ENCODE results near the gene YJEFN3. TPM values are rescaled to one million over a fixed set of nuclear protein-coding genes. Genes with fewer than 3 reads are reported as not detected.
A peak's percentile ranks its signal among the peaks of the same experiment; 100 is the strongest.

The YJEFN3 gene
- total RNA-seq, 1 donor from 2014 or later: 0.79 TPM

DNA sequence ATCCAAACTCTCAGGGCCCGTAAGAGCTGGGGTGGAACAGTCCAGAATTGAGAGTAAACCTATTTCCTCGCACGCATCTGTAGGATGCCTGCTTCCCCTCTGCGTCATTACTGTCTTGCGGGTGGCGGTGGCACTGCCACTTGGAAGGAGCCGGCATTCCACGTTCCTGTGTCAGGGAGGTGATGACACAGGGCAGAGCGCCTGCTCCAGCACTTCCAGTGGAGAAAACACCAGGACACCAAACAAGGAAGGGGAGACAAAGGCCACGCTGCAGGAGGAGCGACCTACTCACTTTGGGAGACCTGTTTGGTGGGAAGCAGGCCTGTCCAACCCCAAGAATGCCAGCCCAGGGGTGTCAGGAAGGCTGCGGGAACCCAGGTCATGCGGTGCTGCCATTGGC is 52.7 kb downstream of the YJEFN3 start:
- TF ChIP-seq, protein P1, sequence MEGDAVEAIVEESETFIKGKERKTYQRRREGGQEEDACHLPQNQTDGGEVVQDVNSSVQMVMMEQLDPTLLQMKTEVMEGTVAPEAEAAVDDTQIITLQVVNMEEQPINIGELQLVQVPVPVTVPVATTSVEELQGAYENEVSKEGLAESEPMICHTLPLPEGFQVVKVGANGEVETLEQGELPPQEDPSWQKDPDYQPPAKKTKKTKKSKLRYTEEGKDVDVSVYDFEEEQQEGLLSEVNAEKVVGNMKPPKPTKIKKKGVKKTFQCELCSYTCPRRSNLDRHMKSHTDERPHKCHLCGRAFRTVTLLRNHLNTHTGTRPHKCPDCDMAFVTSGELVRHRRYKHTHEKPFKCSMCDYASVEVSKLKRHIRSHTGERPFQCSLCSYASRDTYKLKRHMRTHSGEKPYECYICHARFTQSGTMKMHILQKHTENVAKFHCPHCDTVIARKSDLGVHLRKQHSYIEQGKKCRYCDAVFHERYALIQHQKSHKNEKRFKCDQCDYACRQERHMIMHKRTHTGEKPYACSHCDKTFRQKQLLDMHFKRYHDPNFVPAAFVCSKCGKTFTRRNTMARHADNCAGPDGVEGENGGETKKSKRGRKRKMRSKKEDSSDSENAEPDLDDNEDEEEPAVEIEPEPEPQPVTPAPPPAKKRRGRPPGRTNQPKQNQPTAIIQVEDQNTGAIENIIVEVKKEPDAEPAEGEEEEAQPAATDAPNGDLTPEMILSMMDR (IDR thresholded peaks at IDR 0.05; ENCODE audit: insufficient read depth, low read length, severe bottlenecking): no peak
- Histone ChIP-seq H3K4me3 (ENCODE audit: low read depth, low read length) (no peak overlapping the region), H3K27me3 (ENCODE audit: control insufficient read depth, insufficient read depth, low read length) (no peaks in the 10 kb centered on the region), H3K36me3 (ENCODE audit: control insufficient read depth, insufficient read depth, low read length) (no peaks in the 10 kb centered on the region)
- no peak for DNase-seq (ENCODE audit: low read depth)
- FAIRE-seq: no peak

DNA sequence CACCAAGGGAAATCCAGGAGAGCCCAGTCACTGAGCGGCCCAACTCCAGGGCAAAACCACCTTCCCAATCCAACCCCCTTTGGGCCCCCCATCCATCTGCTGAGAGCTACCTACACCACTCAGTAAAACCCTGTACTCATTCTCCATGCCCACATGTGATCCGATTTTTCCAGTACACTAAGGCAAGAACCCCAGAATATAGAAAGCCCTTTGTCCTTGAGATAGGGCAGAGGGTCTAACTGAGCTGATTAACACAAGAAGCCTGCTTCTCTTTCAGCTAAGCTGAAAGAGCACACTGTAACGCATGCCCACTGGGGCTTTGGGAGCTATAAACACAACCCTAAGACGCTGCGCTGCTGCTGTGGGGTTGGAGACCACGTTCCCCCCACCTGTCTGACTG is 53.8 kb downstream of the YJEFN3 start:
- FAIRE-seq: no peak
- Histone ChIP-seq H3K36me3 (ENCODE audit: control insufficient read depth, insufficient read depth, low read length) (no peaks in the 10 kb centered on the region), H3K4me3 (ENCODE audit: low read depth, low read length) (no peak overlapping the region), H3K27me3 (ENCODE audit: control insufficient read depth, insufficient read depth, low read length) (no peaks in the 10 kb centered on the region)
- TF ChIP-seq, protein P1 (IDR thresholded peaks at IDR 0.05; ENCODE audit: insufficient read depth, low read length, severe bottlenecking): no peak
- DNase-seq (ENCODE audit: low read depth): no peak

DNA sequence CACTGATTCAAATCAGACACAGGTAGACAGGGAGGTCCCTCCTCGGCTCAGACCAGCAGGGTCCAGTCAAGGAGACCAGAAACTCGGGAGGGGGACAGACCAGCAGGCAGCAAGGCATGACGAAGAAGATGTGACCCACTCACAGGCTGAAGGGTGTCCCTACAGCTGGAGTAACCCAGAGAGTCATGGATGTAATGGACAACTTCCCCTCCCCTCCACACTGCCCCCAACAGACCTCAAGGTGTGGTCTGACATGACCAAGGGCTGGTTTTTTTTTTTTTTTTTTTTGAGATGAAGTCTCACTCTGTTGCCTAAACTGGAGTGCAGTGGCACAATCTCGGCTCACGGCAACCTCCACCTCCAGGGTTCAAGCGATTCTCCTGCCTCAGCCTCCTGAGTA is 55.6 kb downstream of the YJEFN3 start:
- Histone ChIP-seq H3K4me3 (ENCODE audit: low read depth, low read length) (no peak overlapping the region), H3K36me3 (ENCODE audit: control insufficient read depth, insufficient read depth, low read length) (no peaks in the 10 kb centered on the region), H3K27me3 (ENCODE audit: control insufficient read depth, insufficient read depth, low read length) (no peaks in the 10 kb centered on the region)
- DNase-seq (ENCODE audit: low read depth): no peak
- TF ChIP-seq, protein P1 (IDR thresholded peaks at IDR 0.05; ENCODE audit: insufficient read depth, low read length, severe bottlenecking): no peak
- FAIRE-seq: peak; percentile 77

Other genes starting within 250 kb of the YJEFN3 start
- 18.7 and 36.4 TPM in 2 replicates for gene SUGP1, start 208.4 kb upstream of the YJEFN3 start, total RNA-seq
- gene MAU2, start 208.1 kb upstream of the YJEFN3 start, total RNA-seq: 12.1 and 16.8 TPM in 2 replicates
- gene GATAD2A, start 123.2 kb upstream of the YJEFN3 start, total RNA-seq: 48.4 and 49.0 TPM in 2 replicates
- gene TSSK6, start 13.4 kb upstream of the YJEFN3 start, total RNA-seq: 3.2 and 4.9 TPM in 2 replicates
- 182 and 374 TPM in 2 replicates for gene NDUFA13, start 12.7 kb upstream of the YJEFN3 start, total RNA-seq
- under 0.01 and 0.13 TPM in 2 replicates for gene CILP2, start 9.4 kb downstream of the YJEFN3 start, total RNA-seq
- gene PBX4, start 89.8 kb downstream of the YJEFN3 start, total RNA-seq: 0.53 and 0.64 TPM in 2 replicates
- 5.5 and 5.6 TPM in 2 replicates for gene LPAR2, start 99.3 kb downstream of the YJEFN3 start, total RNA-seq
- 3.2 and 3.7 TPM in 2 replicates for gene GMIP, start 114.7 kb downstream of the YJEFN3 start, total RNA-seq
- 20.3 and 22.7 TPM in 2 replicates for gene ATP13A1, start 134.8 kb downstream of the YJEFN3 start, total RNA-seq
- 8.7 and 14.6 TPM in 2 replicates for gene ZNF101, start 139.9 kb downstream of the YJEFN3 start, total RNA-seq
- 4.2 and 5.6 TPM in 2 replicates for gene ZNF14, start 204.2 kb downstream of the YJEFN3 start, total RNA-seq

Data from bronchial epithelial cell (primary cell).